ENCODE data around the gene MAML3.
"Not testable (repeated sequence)": the region's sequence is repeated elsewhere in the genome, so short reads cannot be mapped to it uniquely, and the experiment has no call there.

The MAML3 gene

GRCh38 chr4:139725236-139725635 lies 428.7 kb downstream of the MAML3 start:
- DNase-seq (ENCODE audit: low read depth) = no peak

GRCh38 chr4:139721789-139722188 lies 432.2 kb downstream of the MAML3 start:
- DNase-seq (ENCODE audit: low read depth) = no peak

GRCh38 chr4:139720806-139721205 lies 433.2 kb downstream of the MAML3 start:
- DNase-seq (ENCODE audit: low read depth) = no peak

- DNase-seq (ENCODE audit: low read depth) = no peak
Observed at GRCh38 chr4:139719381-139720101, 434.4 kb downstream of the MAML3 start.

- DNase-seq (ENCODE audit: low read depth) = no peak
Observed at GRCh38 chr4:139718833-139719232, 435.2 kb downstream of the MAML3 start.

GRCh38 chr4:139718358-139718757 lies 435.6 kb downstream of the MAML3 start:
- no peak for DNase-seq (ENCODE audit: low read depth)

DNA sequence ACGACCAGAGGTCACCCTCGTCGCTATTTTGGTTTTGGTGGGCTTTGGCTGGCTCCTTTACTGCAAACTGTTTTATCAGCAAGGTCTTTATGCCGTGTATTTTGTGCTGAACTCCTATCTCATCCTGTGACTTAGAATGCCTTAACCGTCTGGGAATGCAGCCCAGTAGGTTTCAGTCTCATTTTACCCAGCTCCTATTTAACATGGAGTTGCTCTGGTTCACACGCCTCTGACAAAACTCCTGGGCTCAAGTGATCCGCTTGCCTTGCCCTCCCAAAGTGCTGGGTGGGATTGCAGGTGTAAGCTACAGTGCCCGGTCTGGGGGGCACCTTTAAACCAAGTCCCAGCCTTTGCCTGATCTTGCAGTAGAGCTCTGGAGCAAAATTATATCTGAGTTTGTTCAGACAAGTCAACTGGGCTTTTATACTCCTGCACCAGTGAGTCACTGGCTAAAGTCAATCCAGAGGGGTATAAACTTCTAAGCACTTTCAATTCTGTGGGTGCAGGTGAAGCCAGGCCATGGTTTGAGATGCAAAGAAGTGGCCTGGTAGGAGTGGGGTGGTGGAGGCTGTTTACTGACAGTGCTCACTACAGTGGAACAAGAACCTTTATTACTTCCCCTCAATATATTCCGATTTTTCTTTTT lies 438.1 kb downstream of the MAML3 start:
- DNase-seq (ENCODE audit: low read depth) = no peak

GRCh38 chr4:139712882-139713281 lies 441.1 kb downstream of the MAML3 start:
- DNase-seq (ENCODE audit: low read depth) = no peak

DNA sequence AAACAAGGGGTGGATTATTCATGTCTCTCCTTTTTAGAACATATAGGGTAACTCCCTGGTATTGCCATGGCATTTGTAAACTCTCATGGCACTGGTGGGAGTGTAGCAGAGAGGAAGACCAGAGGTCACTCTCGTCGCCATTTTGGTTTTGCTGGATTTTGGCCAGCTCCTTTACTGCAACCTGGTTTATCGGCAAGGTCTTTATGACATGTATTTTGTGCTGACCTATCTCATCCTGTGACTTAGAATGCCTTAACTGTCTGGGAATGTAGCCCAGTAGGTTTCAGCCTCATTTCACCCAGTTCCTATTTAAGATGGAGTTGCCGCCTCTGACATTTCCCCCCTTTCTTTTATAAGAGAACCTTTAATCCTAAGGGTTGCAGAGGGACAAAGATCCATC lies 442.5 kb downstream of the MAML3 start:
- no peak for DNase-seq (ENCODE audit: low read depth)

- no peak for DNase-seq (ENCODE audit: low read depth)
Observed at GRCh38 chr4:139710073-139710472, 443.9 kb downstream of the MAML3 start.

DNA sequence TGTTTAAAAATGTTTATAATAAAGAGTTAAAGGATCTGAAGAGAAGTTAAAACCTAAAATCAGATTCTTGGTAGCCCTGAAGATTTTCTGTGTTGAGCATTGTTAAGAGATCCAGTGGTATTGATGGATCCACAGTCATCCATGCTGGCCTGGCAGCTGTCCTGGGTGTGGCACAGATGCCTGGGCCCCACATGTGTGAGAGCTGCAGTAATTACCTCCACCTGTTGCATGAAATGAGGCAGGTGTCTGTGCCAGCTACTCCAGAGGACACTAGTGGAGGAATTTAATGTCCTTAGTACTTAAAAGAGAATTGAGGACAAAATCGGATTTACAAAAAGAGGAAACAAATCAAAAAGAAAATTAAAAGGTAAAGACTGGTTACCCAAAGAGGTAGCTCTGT lies 444.3 kb downstream of the MAML3 start:
- DNase-seq (ENCODE audit: low read depth) = no peak

GRCh38 chr4:139704915-139705485 lies 449.0 kb downstream of the MAML3 start:
- no peak for DNase-seq (ENCODE audit: low read depth)

DNA sequence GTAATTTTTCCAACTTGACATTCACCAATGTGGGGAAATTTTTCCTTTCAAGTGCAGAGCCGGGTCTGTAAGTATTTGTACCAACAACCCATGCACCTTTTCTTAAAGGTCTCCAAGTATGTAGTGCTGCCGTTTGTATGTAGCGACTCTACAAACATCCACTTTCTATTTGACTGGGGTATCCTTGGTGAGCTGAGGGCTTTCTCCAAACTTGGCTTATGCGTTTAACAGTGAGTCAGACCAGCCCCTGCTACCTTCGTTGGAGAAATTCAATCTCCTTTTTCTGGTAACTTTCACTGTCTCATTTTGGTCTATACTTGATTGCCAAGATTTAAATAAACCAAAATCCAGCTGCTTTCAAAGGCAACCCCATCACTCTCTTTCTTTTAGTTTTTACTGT lies 453.4 kb downstream of the MAML3 start:
- no peak for DNase-seq (ENCODE audit: low read depth)

DNA sequence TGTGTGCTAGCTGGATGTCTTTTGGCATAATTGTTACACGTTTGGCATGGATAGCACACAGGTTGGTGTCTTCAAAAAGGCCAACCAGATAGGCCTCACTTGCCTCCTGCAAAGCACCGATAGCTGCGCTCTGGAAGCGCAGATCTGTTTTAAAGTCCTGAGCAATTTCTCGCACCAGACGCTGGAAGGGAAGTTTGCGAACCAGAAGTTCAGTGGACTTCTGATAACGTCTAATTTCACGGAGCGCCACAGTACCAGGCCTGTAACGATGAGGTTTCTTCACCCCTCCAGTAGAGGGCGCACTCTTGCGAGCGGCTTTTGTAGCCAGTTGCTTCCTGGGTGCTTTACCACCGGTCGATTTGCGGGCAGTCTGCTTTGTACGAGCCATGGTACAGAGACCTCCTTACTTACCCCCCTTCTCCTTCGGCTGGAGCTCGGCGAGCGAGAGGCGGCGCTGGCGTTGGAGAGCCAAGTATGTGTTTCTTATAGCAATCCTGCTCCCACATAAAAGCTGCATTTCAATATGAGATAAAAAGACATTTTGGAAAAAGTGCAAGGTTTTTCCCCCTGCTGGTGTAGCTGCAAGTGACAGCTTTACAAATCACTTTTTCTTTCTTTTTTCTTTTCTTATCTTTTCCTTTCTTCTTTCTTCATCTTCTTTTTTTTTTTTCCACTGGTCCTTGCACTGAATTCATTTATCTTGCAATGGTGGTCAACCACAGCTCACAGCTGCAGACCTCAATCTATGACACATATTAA lies 455.6 kb downstream of the MAML3 start:
- not testable (repeated sequence) for DNase-seq (ENCODE audit: low read depth)

GRCh38 chr4:139696491-139696890 lies 457.5 kb downstream of the MAML3 start:
- no peak for DNase-seq (ENCODE audit: low read depth)

DNA sequence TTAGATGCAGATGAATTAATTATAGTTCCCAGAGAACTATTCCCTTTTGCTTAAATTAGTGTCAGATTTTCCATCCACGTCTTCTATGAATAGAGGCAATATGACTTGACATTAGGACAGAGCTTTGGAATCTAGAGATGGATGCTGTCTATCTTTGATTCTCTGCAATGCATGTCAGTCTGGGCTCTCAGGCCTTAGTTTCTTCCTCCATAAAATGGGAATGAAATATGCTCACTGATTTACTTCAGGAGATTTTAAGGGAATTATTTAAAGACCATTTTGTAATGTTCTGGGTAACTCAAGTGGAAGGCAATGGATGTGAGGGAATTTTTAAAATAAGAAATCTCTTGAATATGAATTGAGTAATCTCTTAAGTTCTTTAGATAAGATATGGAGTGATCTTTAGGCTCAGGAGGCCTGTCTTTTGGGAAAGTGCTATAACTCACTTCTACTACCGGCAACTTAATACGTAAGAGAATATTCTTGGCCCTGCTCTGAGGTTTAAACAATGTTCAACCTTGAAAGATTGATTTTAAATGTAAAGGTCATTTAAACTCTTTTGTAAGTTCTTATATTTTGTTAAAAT lies 459.4 kb downstream of the MAML3 start:
- DNase-seq (ENCODE audit: low read depth) = no peak

- DNase-seq (ENCODE audit: low read depth) = no peak
Observed at GRCh38 chr4:139692309-139693012, 461.5 kb downstream of the MAML3 start.

GRCh38 chr4:139690419-139690818 lies 463.6 kb downstream of the MAML3 start:
- no peak for DNase-seq (ENCODE audit: low read depth)

- DNase-seq (ENCODE audit: low read depth) = no peak
Observed at GRCh38 chr4:139689093-139689722, 464.8 kb downstream of the MAML3 start.

- DNase-seq (ENCODE audit: low read depth) = no peak
Observed at GRCh38 chr4:139686988-139687387, 467.0 kb downstream of the MAML3 start.

GRCh38 chr4:139686130-139686529 lies 467.9 kb downstream of the MAML3 start:
- DNase-seq (ENCODE audit: low read depth) = no peak

All from fibroblast of the conjunctiva (primary cell).